T-helper 2 cell treated with Interferon-gamma antibody and Interleukin-4, amounts not matched to agents 100 ng/mL and 5 ng/mL, for 36 hours (primary cell): Measurements from ENCODE around the gene TBC1D22B. TPM values are rescaled to one million over a fixed set of nuclear protein-coding genes. Genes with fewer than 3 reads are reported as not detected.

Experiments
- intact Hi-C: fragments of 100-400 bp; cut with micrococcal nuclease; formaldehyde crosslinking; loops from one replicate; pipeline ENCODE4 v1.15.1; 2023
- total RNA-seq: library from RNA; stranded (reverse); gene quantifications from 2 replicates; pipeline ENCODE4 v1.2.3, GENCODE V29; 2022

The TBC1D22B gene, protein sequence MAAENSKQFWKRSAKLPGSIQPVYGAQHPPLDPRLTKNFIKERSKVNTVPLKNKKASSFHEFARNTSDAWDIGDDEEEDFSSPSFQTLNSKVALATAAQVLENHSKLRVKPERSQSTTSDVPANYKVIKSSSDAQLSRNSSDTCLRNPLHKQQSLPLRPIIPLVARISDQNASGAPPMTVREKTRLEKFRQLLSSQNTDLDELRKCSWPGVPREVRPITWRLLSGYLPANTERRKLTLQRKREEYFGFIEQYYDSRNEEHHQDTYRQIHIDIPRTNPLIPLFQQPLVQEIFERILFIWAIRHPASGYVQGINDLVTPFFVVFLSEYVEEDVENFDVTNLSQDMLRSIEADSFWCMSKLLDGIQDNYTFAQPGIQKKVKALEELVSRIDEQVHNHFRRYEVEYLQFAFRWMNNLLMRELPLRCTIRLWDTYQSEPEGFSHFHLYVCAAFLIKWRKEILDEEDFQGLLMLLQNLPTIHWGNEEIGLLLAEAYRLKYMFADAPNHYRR
- total RNA-seq = 16.5 and 16.9 TPM in 2 replicates

DNA sequence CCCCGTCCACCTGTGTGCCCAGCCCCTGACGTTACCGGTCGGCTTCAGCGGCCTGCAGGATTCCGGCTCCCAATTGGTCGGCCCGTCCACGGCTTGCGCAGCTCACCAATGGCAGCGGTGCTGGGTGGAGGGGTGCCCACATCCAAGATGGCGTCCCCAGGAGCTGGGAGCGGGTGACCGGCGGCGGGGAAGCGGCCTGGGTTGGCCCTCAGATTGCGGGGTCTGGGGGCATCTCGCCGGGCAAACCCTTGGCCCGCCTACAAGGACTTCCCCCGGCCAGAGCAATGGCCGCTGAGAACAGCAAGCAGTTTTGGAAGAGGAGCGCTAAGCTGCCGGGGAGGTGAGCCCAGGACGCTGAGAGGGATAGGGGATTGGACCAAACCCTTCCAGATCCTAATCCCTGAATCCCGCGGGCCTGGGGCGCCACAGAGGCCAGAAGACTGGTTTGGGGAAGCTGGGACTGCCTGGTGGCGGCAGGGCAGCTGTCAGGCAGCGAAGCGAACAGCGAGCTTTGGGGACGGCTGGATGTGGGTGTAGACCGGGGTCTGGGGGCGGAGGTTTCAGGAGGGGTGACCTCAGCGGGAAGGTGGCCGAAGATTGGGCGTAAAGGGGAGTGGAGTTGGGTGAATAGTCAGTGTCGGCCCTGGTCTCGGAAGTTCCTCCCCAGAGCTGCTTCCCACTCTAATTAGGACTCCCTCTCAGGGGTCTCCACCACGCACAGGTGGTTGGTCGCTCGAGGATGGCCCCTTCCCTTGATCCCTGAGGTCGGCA lies at the start of gene TBC1D22B, which contains the start of gene TMEM217:
TBC1D22B (plus strand) TSS at position 139 of the 771 bp plus-strand sequence; CDS start at position 285, 146 bp downstream.
TMEM217 (minus strand) TSS at position 511 of the 771 bp plus-strand sequence. CDS start 39,114 bp downstream, outside the sequence.
- intact Hi-C loops = loop anchor here (2.0 kb wide), 3 partner anchors 15 to 35 kb away; no protein-coding TSS in a partner anchor

DNA sequence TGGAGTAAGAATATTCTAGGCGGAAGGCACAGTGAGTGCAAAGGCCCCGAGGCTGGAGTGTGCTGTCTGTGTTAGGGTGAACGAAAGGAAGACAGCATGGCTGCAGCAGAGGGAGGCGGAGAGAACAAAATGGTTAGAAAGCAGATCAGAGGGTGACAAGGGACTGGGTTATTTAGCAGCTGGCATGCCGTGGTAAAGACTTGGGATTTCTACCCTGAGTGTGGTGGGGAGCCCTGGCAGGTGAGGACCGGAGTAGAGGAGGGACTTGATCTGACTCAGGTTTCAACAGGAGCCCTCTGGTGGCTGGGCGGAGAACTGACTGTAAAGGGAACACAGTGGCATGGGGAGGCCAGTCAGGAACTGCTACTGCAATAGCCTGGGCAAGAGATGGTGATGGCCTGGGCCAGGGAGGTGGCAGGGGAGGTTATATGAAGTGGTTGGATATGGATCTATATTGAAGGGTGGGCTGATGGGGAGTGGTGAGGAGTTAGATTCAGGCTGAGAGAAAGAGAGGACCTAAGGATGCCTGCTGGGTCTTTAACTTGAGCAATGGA lies 49.6 kb upstream of the TBC1D22B start:
- intact Hi-C loops = loop anchor here (10.0 kb wide), 1 partner anchor 443 kb away; no protein-coding TSS in a partner anchor

DNA sequence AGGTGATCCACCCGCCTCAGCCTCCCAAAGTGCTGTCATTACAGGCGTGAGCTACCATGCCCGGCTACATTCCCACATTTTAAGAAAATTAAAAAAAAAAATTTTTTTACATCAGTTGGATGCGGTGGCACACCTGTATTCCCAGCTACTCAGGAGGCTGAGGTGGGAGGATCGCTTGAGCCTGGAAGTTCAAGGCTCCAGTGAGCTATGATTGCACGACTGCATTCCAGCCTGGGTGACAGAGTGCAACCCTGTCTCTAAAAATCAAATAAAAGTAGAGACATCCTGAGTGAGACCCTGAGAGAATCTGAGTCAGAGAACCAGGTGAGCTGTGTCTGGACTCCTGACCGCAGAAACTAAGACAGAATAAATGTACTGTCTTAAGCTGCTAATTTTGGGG lies 48.8 kb upstream of the TBC1D22B start:
- intact Hi-C loops = loop anchor here (10.0 kb wide), 1 partner anchor 444 kb away; no protein-coding TSS in a partner anchor

DNA sequence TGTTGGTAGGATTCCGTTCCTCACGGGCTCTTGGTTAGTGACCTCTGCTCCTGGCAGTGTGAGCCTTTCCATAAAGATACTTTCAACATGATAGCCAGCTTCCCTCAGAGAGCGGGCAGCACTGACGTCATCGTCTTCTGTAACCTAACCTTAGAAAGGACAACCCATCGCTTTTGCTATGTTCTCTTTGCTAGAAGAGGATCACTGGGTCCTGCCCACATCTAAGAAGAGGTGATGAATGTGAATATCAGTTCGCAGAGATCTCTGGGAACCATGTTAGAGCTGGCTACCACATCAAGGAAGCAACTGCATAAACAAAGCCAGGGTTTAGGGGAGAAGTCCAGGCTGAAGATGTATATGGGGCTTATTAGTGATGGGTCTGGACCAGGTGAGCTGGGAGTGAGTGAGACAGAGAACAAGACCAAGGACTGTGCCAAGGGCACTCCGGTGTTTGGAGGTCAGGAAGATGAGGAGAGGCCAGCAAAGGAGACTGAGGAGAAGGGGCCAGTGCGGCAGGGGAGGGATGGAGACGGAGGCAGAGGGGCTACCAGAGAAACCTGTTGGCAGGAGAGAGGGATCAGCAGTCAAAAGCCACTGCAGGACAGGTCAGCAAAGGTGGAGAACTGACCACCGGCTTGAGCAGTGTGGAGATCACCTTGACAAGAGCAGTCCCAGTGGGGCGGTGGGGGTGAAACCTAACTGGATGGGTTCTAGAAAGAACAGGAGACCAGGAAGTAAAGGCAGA lies 47.9 kb upstream of the TBC1D22B start:
- intact Hi-C loops = loop anchor here (1.0 to 10.0 kb wide), 5 partner anchors 37 to 445 kb away; partner anchors contain the start of gene C6orf89

DNA sequence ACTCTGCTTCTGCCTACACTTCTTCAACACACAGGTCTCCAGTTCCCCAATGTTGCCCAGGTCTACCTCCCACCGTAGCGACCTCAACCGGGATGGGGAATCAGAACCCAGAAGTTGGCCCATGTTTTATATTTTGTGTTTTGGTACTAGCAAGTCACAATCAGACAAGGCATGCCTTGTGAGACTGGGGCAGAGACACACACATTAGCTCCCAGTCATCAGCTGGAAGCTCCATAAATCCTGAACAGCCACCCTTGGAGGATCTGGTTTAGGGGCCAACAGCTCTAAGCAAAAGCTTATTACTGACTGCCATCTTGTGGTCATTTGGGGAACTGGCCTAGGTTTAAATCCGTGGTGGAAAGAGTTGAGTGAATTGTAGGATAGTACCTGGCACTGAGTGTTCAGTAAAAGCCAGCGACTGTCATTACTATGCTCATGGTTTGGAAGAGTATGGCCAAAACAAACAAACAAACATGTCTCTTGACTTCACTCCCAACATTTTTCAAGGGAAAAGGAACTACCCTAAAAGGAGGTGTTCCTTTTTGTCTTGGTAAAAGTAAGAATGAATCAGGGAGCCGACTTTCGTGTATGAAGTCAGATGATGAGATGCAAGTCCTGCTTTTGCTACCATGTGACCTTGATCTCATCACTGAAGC lies 47.1 kb upstream of the TBC1D22B start:
- intact Hi-C loops = loop anchor here (1.0 kb wide), 4 partner anchors 38 to 325 kb away; partner anchors contain the start of gene C6orf89

DNA sequence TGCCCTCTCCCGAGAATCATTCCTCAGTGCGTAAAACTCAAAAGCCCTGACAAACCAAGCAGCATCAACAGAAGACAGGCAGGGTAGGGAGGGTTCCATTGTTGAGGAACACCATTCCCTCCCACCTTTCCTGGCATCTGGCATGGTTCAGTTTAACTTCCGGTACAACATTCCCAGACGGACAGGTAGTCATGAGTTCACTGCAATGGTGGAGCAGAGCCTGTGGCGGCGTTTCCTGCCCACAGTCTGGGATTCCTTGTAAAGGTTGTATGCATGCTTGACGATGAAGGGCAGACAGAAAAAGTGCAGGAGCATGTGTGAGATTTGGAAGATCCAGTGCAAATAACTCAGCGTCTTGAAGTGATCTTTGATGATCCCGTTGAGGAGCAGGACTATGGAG lies 45.3 kb upstream of the TBC1D22B start:
- intact Hi-C loops = no loop called here

DNA sequence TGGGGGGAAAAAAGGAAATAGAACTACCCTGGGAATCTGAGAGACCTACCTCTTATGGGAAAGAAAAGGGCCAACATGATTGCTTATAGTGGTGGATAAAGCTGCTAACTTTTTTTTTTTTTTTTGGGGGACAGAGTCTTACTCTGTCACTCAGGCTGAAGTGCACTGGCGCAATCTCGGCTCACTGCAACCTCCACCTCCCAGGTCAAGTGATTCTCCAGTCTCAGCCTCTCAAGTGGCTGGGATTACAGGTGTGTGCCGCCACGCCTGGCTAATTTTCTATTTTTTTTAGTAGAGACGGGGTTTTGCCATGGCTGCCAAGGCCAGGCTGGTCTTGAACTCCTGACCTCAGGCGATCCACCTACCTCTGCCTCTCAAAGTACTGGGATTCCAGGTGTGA lies 39.5 kb upstream of the TBC1D22B start:
- intact Hi-C loops = no loop called here

DNA sequence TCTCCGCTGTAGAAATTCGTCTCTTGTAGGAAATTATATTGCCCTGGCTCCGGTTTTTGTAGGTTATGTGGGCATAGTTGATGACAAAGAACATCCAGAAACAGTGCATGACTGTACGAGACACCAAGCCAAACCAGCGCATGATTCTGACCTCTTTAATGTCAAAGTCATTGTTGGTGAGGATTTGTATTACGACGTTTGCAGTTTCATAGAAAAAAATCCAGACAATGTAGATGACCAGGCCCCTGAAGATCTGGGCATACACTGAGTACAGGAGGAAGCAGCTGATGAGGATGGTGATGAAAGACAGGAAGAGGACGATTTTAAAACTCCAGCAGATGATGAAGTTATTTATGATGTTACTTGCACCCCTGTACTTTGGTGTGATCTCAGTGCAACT lies 39.1 kb upstream of the TBC1D22B start:
- intact Hi-C loops = no loop called here

DNA sequence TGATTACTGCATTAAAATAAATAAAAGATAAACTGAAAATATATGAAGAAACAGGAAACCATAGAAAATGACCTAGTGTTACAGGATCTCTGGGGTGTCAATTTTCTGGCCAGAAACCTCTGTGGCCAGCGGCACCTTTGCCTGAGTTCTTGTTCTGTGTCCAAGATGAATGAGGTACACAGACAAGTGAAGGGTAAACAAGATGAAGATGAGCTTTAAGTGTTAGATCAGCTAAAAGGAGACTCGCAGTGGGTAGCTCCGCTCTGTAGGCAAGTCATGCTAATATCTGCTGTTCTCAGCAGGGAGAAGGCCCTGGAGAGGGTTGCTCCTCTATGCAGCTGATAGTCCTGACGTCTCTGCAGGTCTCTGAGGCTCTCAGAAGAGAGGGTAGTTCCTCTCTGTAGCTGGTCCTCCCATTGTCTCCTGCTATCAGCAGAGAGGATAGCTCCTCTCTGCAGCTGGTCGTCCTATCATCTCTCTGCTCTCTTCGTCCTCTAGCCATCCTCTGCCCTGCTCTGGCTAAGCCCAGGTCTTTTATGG lies 35.9 kb upstream of the TBC1D22B start:
- intact Hi-C loops = loop anchor here (2.0 kb wide), 2 partner anchors 35 to 69 kb away; partner anchors contain the start of gene TBC1D22B

DNA sequence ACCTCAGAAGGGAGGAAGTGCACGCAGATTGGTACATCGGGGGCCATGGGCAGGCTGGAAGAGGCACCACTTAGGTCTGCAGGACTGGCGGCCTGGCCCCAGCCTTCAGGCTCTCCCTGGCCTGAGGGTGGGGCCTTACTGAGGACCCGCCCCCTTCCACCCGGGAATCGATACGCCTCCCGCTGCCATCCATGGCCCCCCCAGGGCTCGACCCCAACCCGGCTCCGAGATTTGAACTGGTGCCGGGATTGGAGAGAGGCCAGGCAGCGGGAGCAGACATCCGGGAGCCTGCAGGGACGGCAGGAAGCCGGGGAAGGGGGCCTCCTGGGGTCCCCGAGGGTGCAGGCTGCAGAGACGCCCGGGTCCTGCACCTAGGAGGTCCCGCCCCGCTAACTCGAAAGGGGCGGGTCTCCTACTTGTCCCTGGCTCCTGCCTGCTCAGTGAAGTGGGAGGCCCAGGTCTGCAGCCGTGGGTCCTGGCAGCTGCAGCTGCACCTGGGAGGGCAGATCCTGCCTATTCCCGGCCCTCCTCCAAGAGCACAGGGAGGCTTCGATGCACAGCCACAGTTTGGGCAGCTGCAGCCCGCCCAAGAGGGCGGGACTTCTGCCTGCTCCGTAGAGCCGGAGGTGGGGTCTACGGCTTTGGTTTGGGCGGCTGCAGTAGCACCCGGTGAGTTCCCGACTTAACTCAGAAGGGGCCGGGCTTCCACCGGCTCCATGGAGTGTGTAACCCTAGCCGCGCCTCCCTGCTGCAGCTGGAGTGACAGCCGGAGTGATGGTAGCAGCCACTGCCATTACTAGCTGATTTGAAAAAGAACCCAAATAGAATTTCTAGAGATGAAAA lies 35.2 kb upstream of the TBC1D22B start:
- intact Hi-C loops = loop anchor here (2.0 kb wide), 2 partner anchors 34 to 68 kb away; partner anchors contain the start of gene TBC1D22B

DNA sequence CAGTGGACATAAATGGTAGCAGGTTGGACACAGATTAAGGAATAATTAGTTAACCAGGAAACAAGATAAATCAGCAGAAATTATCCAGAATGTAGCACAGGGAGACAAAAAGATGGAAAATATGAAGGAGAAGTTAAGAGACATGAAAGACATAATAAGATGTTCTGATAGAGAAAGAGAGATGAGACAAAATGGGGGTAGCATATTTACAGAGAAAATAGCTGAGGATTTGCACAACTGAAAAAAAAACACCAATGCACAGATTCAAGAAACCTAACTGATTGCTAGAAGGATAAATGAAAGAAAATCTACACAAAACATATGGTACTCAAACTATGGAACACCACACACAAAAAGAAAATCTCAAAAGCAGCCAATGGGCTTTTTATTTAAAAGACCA lies 34.6 kb upstream of the TBC1D22B start:
- intact Hi-C loops = loop anchor here (2.0 kb wide), 2 partner anchors 34 to 68 kb away; partner anchors contain the start of gene TBC1D22B

DNA sequence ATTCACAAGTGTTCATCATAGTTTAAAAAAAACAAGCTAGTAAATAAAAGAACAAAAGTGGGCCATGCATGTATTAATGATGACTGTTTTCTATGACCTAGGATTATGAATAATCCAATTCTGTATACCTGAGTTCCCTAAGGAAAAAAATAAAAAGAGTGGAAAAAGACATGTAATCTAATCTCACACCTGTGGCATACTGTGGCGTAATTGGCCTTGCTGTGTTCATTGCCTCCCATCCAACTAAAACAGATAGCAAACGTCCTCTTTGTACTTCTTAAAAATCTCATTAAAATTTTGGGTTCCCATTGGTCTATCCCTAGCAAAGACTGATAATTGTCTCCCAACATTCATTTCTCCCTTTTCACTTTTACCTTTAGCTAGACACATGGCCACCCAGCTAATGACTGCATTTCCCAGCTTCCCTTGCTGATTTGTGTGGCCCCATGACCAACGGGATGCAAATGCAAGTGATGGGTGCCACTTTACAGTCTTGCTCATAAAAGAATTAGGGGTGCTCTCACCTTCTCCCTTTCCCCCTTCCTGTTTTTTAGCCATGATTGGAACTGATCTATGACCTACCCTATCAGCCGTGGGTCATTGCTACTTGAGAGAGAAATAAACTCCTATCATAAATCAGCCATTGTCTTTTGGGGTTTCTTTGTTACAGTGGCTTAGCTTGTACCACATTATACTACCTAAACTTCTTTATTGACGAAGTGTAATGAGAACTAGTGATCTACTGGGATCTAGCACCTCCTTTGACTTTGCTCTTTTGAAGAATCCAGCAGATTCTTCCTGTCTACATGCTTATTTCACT lies 32.0 kb upstream of the TBC1D22B start:
- intact Hi-C loops = no loop called here

DNA sequence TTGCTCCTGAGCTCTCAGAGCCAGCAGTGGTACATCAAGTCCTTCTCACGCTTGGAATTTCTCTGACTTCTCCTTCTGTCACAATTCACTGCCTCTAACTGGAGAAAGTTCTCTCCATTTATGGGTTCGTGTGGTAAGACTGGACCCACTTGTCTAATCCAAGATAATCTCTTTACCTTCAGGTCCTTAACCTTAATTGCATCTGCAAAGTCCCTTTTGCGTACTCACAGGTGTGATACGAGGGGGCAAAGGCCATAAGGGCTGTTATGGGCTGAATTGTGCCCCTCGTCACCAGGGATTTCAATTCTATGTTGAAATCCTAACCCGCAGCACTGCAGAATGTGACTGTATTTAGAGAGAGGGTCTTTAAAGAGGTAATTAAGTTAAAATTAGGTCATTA lies 27.5 kb upstream of the TBC1D22B start:
- intact Hi-C loops = no loop called here

DNA sequence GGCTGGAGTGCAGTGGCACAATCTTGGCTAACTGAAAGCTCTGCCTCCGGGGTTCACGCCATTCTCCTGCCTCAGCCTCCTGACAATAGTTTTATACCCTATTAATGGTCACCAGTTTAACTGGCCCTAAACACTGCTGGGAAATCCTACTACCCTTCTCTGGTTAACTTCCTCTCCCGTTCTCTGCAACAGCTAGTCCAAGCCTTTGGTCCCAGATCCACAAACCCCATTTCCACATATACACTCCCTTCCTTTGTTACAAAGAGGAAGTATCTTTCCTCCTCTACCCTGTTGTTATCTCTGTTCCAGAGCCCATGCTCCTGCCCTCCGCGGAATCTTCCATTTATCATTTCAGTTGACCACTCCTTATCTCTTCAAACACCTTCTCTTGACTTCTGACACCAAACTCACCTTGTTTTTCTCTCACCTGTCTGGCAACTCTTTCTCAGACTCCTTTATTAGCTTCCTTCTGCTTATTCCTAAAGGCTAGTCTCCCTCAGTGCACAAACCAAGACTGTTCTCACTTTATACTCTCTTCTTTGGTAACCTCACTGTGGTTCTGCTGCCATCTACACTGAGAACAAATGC lies 25.0 kb upstream of the TBC1D22B start:
- intact Hi-C loops = no loop called here

DNA sequence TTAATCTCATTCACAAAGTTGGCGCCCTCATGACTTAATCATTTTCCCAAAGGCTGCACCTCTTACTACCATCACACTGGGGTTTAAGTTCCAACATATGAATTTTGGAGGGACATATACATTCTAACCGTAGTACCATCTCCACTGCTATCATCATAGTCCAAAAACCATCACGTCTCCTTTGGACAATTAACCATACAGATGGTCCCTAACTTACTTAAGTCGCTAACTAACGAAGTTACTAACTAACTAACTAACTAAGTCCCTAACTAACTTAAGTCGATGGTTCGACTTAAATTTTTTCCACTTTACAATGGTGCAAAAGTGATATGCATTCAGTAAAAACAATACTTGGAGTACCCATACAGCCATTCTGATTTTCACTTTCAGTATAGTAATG lies 24.0 kb upstream of the TBC1D22B start:
- intact Hi-C loops = no loop called here

DNA sequence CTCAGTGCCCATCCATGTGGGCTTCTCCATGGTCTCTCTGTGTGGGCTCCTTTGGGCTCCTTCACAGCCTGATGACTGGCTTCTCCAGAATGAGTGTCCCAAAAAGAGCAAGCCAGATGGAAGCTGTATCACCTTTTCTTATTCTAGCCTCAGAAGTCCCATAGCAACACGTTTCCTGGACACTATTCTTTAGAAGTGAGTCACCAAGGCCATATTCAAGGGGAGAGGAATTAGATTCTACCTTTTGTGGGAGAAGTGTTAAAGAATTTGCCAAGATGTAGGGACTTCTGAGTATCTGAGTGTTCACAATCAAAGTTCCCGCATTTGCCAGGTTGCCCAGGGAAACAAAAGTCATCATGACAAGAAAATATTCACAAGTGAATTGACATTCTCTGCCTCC lies 20.7 kb upstream of the TBC1D22B start:
- intact Hi-C loops = no loop called here

DNA sequence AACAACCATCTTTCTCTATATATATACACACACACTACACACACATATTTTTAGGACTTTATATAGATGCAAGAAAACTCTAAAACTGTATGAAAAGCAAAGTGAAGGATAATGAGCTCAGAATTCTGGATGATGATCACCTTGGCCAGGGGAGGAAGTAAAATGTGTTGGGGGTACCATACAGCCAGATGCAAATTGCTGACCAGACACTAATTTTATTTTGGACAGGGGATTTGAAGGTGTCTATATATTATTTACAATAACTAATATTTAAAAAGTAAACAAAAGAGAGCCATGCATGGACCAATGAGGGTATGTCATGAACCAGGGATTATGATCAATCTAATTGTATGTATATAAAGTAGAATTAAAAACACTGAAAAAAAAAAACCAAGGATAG lies 19.8 kb upstream of the TBC1D22B start:
- intact Hi-C loops = no loop called here
